ENCODE results near the gene PTPN23.
"Not testable (repeated sequence)": the region's sequence is repeated elsewhere in the genome, so short reads cannot be mapped to it uniquely, and the experiment has no call there.

The PTPN23 gene

DNA sequence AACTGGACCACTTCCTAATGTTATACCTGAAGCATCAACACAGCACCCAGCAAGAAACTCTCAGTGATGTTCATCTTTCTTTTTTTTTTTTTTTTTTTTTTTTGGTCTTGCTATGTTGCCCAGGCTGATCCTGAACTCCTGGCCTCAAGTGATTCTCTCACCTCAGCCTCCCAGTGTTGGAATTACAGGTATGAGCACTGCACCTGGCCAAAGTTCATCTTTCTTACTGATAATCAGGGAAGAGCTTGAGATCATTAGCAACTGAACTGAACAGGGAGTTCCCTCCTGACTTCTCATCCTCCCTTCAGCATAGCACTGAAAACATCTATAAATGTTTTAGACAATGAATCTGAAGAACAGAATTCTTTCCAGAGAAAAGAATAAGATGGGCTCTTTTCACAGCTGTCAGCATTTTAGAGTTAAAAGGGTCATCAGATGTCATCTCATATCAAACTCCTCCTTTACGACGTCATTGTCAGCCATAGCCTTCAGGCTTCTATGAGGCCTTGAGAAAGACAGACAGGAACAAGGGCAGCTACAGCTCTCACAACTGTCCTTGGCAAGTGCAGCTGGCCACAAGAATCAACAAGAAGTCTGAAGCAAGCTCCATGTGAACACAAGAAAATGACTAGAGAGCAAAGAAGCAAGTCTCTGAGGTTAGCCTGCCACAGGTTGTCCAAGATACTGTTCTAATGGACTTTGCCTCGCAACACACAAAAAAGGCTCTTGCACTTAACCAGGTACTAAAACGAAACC lies 61.2 kb downstream of the PTPN23 start:
- no peak for DNase-seq (ENCODE audit: low read depth in 2 of 2)

DNA sequence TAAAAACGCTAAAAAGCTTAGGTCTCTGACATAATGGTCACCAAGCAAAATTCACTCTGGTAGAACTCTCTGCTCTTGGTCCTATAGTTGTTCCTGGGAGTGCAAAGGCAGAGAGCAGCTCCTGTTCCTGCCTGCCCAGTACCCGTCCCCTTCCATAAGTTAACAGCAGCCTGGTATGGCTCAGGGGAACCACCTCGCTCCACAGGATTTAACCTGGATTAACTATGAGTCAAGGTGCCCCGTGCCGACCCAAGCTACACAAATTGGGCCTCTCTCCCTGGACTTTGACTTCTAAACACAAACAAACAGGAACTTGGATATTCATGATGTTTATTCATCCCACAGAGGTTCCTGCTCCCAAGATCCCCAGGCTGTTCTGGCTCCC lies 62.8 kb downstream of the PTPN23 start:
- no peak for DNase-seq (ENCODE audit: low read depth in 2 of 2)

DNA sequence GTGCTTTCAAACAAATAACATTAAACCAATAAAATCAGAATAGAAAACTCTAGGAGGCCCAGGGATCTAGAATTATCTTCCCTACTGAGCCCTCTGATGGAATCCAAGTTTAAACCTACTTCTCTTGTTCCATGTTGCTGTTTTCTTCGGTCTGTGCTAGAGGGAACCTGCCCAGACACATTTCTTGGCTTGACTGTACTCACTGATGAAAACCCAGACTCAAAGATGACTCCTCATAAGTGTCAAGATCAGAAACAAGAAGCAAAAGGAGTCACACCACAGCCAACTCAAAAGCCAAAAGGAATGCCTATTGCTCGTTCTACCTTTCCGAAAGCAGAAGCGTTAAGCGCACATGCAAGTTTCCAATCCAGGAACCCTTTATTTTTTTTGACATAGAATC lies 63.3 kb downstream of the PTPN23 start:
- no peak for DNase-seq (ENCODE audit: low read depth in 2 of 2)

DNA sequence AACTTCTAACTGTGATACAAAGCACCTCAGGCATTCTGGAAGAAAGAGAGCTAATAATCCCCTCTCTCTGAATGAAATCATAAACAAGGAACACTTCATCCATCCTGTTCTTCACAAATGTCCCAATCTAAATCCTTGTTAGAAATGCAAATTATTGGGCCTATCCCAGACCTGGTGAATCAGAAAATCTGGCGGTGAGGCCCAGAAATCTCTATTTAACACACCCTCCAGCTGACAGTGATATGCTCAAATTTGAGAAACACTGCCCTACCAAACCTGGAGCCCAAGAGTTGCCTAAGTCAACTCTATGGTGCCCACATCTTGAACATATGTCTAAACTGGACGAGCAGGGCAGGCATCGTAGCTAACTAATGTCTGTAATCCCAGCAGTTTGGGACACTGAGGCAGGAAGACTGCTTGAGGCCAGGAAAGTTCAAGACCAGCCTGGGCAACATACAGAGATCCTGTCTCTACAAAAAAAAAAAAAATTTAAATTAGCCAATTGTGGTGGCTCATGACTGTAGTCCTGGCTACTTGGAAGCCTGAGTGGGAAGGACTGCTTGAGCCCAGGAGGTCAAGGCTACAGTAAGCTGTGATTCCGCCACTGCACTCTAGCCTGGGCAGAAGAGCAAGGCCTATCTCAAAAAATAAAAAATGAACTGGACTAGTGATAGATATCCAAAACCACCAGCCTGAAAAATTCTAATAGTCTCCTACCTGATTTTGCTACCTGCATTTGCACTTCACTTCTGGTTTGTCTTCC lies 71.8 kb downstream of the PTPN23 start:
- DNase-seq (ENCODE audit: low read depth in 2 of 2), result no peak

DNA sequence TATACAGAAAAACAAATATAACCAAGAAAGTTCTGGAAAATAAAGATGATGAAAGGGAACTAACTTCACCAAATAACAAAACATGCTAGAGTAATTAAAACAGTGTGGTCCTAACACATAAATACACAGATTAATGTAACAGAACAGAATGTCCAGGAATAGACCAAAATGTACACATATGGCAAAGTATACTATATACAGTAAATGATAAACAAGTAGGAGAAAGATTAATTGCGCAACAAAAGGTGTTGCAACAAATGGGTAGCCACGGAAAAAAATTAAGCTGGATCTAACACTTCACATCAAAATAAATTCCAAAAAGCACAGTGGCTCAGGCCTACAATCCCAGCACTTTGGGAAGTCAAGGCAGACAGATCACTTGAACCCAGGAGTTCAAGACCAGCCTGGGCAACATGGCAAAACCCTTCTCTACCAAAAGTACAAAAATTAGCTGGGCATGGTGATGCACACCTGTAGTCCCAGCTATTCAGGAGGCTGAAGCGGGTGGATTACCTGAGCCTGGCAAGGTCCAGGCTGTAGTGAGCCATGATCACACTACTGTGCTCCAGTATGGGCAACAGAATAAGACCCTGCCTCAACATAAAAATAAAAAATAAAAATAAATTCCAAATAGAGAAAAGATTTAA lies 75.1 kb downstream of the PTPN23 start:
- DNase-seq (ENCODE audit: low read depth in 2 of 2), result no peak

DNA sequence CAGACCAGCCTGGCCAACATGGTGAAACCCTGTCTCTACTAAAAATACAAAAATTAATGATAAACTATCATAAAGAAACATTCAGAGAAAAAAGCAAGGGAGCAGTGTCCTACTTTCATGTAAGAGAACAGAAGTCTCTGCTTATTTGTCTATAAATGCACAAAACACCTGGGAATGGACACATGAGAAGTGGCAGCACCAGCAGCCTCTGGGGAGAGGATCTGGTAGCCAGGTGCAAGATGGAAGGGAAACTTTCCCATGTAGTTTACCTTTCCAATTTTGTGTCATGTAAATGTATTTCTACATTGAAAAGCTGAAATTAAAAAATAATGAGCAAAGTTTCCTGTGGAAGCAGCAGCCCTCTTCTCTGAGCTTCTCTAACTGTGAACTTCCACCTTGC lies 76.2 kb downstream of the PTPN23 start:
- DNase-seq (ENCODE audit: low read depth in 2 of 2), result no peak

DNA sequence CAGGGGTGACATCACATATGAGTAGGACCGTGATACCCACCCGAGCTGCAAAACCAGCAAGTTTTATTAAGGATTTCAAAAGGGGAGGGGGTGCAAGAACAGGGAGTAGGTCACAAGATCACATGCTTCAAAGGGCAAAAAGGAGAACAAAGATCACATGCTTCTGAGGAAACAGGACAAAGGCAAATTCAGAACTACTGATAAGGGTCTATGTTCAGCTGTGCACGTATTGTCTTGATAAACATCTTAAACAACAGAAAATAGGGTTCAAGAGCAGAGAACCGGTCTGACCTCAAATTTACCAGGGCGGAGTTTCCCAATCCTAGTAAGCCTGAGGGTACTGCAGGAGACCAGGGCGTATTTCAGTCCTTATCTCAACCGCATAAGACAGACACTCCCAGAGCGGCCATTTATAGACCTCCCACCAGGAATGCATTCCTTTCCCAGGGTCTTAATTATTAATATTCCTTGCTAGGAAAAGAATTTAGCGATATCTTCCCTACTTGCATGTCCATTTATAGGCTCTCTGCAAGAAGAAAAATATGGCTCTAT lies 78.8 kb downstream of the PTPN23 start:
- DNase-seq (ENCODE audit: low read depth in 2 of 2), result not testable (repeated sequence)
